ENCODE data around the gene TBC1D22A. TPM values are rescaled to one million over a fixed set of nuclear protein-coding genes. Genes with fewer than 3 reads are reported as not detected.
A peak's percentile ranks its signal among the peaks of the same experiment; 100 is the strongest.

TBC1D22A gene
- polyA plus RNA-seq, 2 donors = 15.1 to 17.4 TPM

- Histone ChIP-seq H3K27me3 (ENCODE audit: control insufficient read depth in 1 of 2, insufficient read depth in 2 of 2, low read length in 2 of 2) (no peaks in the 10 kb centered on the region), H3K36me3 (ENCODE audit: control insufficient read depth in 2 of 2, insufficient read depth in 2 of 2, low read length in 1 of 2) (no peaks in the 10 kb centered on the region), H3K4me3 (ENCODE audit: low read depth in 1 of 2, low read length in 2 of 2) (no peak overlapping the region), H3K4me1 (ENCODE audit: control insufficient read depth in 2 of 2, insufficient read depth in 2 of 2, low read length in 1 of 2) (peaks cover 0 to 16% of the 10 kb centered on the region in 2 donors), H3K27ac (ENCODE audit: low read depth in 2 of 2, low read length in 1 of 2) (no peak overlapping the region), H3K9me3 (ENCODE audit: control insufficient read depth in 2 of 2, insufficient read depth in 1 of 2, low read depth in 1 of 2, low read length in 1 of 2) (no peaks in the 10 kb centered on the region)
- 96 to 98% methylated on average over 3 of the region's 3 CpGs for WGBS, 2 donors
These were observed 79.1 kb downstream of the TBC1D22A start for GRCh38 chr22:46841522-46841921.

- no peak overlapping the region for H3K4me3 ChIP-seq (ENCODE audit: low read depth in 1 of 2, low read length in 2 of 2)
- H3K27me3 ChIP-seq (ENCODE audit: control insufficient read depth in 1 of 2, insufficient read depth in 2 of 2, low read length in 2 of 2) = no peaks in the 10 kb centered on the region
- no peaks in the 10 kb centered on the region for H3K36me3 ChIP-seq (ENCODE audit: control insufficient read depth in 2 of 2, insufficient read depth in 2 of 2, low read length in 1 of 2)
- WGBS, 2 donors = 55 to 66% methylated on average over 11 of the region's 11 CpGs
- H3K9me3 ChIP-seq (ENCODE audit: control insufficient read depth in 2 of 2, insufficient read depth in 1 of 2, low read depth in 1 of 2, low read length in 1 of 2) = no peaks in the 10 kb centered on the region
- peak overlapping the region in 1 of 2 donors; percentile 45 for H3K27ac ChIP-seq (ENCODE audit: low read depth in 2 of 2, low read length in 1 of 2)
- H3K4me1 ChIP-seq (ENCODE audit: control insufficient read depth in 2 of 2, insufficient read depth in 2 of 2, low read length in 1 of 2) = peaks cover 0 to 16% of the 10 kb centered on the region in 2 donors
These were observed 80.2 kb downstream of the TBC1D22A start for GRCh38 chr22:46842606-46843005.

GRCh38 chr22:46843821-46844255 lies 81.4 kb downstream of the TBC1D22A start:
- Histone ChIP-seq H3K27me3 (ENCODE audit: control insufficient read depth in 1 of 2, insufficient read depth in 2 of 2, low read length in 2 of 2) (no peaks in the 10 kb centered on the region), H3K4me3 (ENCODE audit: low read depth in 1 of 2, low read length in 2 of 2) (no peak overlapping the region), H3K36me3 (ENCODE audit: control insufficient read depth in 2 of 2, insufficient read depth in 2 of 2, low read length in 1 of 2) (no peaks in the 10 kb centered on the region), H3K4me1 (ENCODE audit: control insufficient read depth in 2 of 2, insufficient read depth in 2 of 2, low read length in 1 of 2) (peaks cover 0 to 16% of the 10 kb centered on the region in 2 donors), H3K27ac (ENCODE audit: low read depth in 2 of 2, low read length in 1 of 2) (no peak overlapping the region), H3K9me3 (ENCODE audit: control insufficient read depth in 2 of 2, insufficient read depth in 1 of 2, low read depth in 1 of 2, low read length in 1 of 2) (no peaks in the 10 kb centered on the region)
- WGBS, 2 donors = 74 to 75% methylated on average over 10 of the region's 10 CpGs

- no peaks in the 10 kb centered on the region for H3K36me3 ChIP-seq (ENCODE audit: control insufficient read depth in 2 of 2, insufficient read depth in 2 of 2, low read length in 1 of 2)
- H3K9me3 ChIP-seq (ENCODE audit: control insufficient read depth in 2 of 2, insufficient read depth in 1 of 2, low read depth in 1 of 2, low read length in 1 of 2) = no peaks in the 10 kb centered on the region
- no peak overlapping the region for H3K27ac ChIP-seq (ENCODE audit: low read depth in 2 of 2, low read length in 1 of 2)
- no peaks in the 10 kb centered on the region for H3K27me3 ChIP-seq (ENCODE audit: control insufficient read depth in 1 of 2, insufficient read depth in 2 of 2, low read length in 2 of 2)
- 82 to 88% methylated on average over 11 of the region's 11 CpGs for WGBS, 2 donors
- no peak overlapping the region for H3K4me3 ChIP-seq (ENCODE audit: low read depth in 1 of 2, low read length in 2 of 2)
- H3K4me1 ChIP-seq (ENCODE audit: control insufficient read depth in 2 of 2, insufficient read depth in 2 of 2, low read length in 1 of 2) = peaks cover 0 to 16% of the 10 kb centered on the region in 2 donors
These were observed 82.3 kb downstream of the TBC1D22A start for GRCh38 chr22:46844606-46845210.

- Histone ChIP-seq H3K27me3 (ENCODE audit: control insufficient read depth in 1 of 2, insufficient read depth in 2 of 2, low read length in 2 of 2) (no peaks in the 10 kb centered on the region), H3K27ac (ENCODE audit: low read depth in 2 of 2, low read length in 1 of 2) (no peak overlapping the region), H3K4me1 (ENCODE audit: control insufficient read depth in 2 of 2, insufficient read depth in 2 of 2, low read length in 1 of 2) (peaks cover 0 to 16% of the 10 kb centered on the region in 2 donors), H3K9me3 (ENCODE audit: control insufficient read depth in 2 of 2, insufficient read depth in 1 of 2, low read depth in 1 of 2, low read length in 1 of 2) (no peaks in the 10 kb centered on the region), H3K36me3 (ENCODE audit: control insufficient read depth in 2 of 2, insufficient read depth in 2 of 2, low read length in 1 of 2) (peaks cover 0 to 3% of the 10 kb centered on the region in 2 donors), H3K4me3 (ENCODE audit: low read depth in 1 of 2, low read length in 2 of 2) (peak overlapping the region in 1 of 2 donors; percentile 23)
- WGBS, 2 donors = 36 to 49% methylated on average over 17 of the region's 17 CpGs
These were observed 83.1 kb downstream of the TBC1D22A start for GRCh38 chr22:46845296-46846149.

- Histone ChIP-seq H3K27me3 (ENCODE audit: control insufficient read depth in 1 of 2, insufficient read depth in 2 of 2, low read length in 2 of 2) (no peaks in the 10 kb centered on the region), H3K4me1 (ENCODE audit: control insufficient read depth in 2 of 2, insufficient read depth in 2 of 2, low read length in 1 of 2) (peaks cover 0 to 16% of the 10 kb centered on the region in 2 donors), H3K36me3 (ENCODE audit: control insufficient read depth in 2 of 2, insufficient read depth in 2 of 2, low read length in 1 of 2) (peaks cover 0 to 3% of the 10 kb centered on the region in 2 donors), H3K4me3 (ENCODE audit: low read depth in 1 of 2, low read length in 2 of 2) (no peak overlapping the region), H3K27ac (ENCODE audit: low read depth in 2 of 2, low read length in 1 of 2) (no peak overlapping the region), H3K9me3 (ENCODE audit: control insufficient read depth in 2 of 2, insufficient read depth in 1 of 2, low read depth in 1 of 2, low read length in 1 of 2) (no peaks in the 10 kb centered on the region)
- 76 to 80% methylated on average over 17 of the region's 17 CpGs for WGBS, 2 donors
These were observed 83.8 kb downstream of the TBC1D22A start for GRCh38 chr22:46846150-46846831.

- WGBS, 2 donors = 91 to 92% methylated on average over 12 of the region's 12 CpGs
- H3K36me3 ChIP-seq (ENCODE audit: control insufficient read depth in 2 of 2, insufficient read depth in 2 of 2, low read length in 1 of 2) = peaks cover 0 to 3% of the 10 kb centered on the region in 2 donors
- no peaks in the 10 kb centered on the region for H3K27me3 ChIP-seq (ENCODE audit: control insufficient read depth in 1 of 2, insufficient read depth in 2 of 2, low read length in 2 of 2)
- H3K4me3 ChIP-seq (ENCODE audit: low read depth in 1 of 2, low read length in 2 of 2) = no peak overlapping the region
- H3K27ac ChIP-seq (ENCODE audit: low read depth in 2 of 2, low read length in 1 of 2) = no peak overlapping the region
- H3K4me1 ChIP-seq (ENCODE audit: control insufficient read depth in 2 of 2, insufficient read depth in 2 of 2, low read length in 1 of 2) = peaks cover 0 to 16% of the 10 kb centered on the region in 2 donors
- no peaks in the 10 kb centered on the region for H3K9me3 ChIP-seq (ENCODE audit: control insufficient read depth in 2 of 2, insufficient read depth in 1 of 2, low read depth in 1 of 2, low read length in 1 of 2)
These were observed 84.4 kb downstream of the TBC1D22A start for GRCh38 chr22:46846832-46847355.

GRCh38 chr22:46848197-46848596 lies 85.7 kb downstream of the TBC1D22A start:
- no peaks in the 10 kb centered on the region for H3K27me3 ChIP-seq (ENCODE audit: control insufficient read depth in 1 of 2, insufficient read depth in 2 of 2, low read length in 2 of 2)
- H3K27ac ChIP-seq (ENCODE audit: low read depth in 2 of 2, low read length in 1 of 2) = peak overlapping the region in 1 of 2 donors; percentile 20
- H3K9me3 ChIP-seq (ENCODE audit: control insufficient read depth in 2 of 2, insufficient read depth in 1 of 2, low read depth in 1 of 2, low read length in 1 of 2) = no peaks in the 10 kb centered on the region
- H3K4me1 ChIP-seq (ENCODE audit: control insufficient read depth in 2 of 2, insufficient read depth in 2 of 2, low read length in 1 of 2) = peaks cover 0 to 8% of the 10 kb centered on the region in 2 donors
- peaks cover 0 to 3% of the 10 kb centered on the region in 2 donors for H3K36me3 ChIP-seq (ENCODE audit: control insufficient read depth in 2 of 2, insufficient read depth in 2 of 2, low read length in 1 of 2)
- no peak overlapping the region for H3K4me3 ChIP-seq (ENCODE audit: low read depth in 1 of 2, low read length in 2 of 2)
- WGBS, 2 donors = 87 to 88% methylated on average over 11 of the region's 11 CpGs

- no peaks in the 10 kb centered on the region for H3K9me3 ChIP-seq (ENCODE audit: control insufficient read depth in 2 of 2, insufficient read depth in 1 of 2, low read depth in 1 of 2, low read length in 1 of 2)
- H3K4me3 ChIP-seq (ENCODE audit: low read depth in 1 of 2, low read length in 2 of 2) = no peak overlapping the region
- WGBS, 2 donors = 92 to 96% methylated on average over 6 of the region's 6 CpGs
- H3K27me3 ChIP-seq (ENCODE audit: control insufficient read depth in 1 of 2, insufficient read depth in 2 of 2, low read length in 2 of 2) = no peaks in the 10 kb centered on the region
- H3K27ac ChIP-seq (ENCODE audit: low read depth in 2 of 2, low read length in 1 of 2) = no peak overlapping the region
- peaks cover 0 to 3% of the 10 kb centered on the region in 2 donors for H3K36me3 ChIP-seq (ENCODE audit: control insufficient read depth in 2 of 2, insufficient read depth in 2 of 2, low read length in 1 of 2)
- H3K4me1 ChIP-seq (ENCODE audit: control insufficient read depth in 2 of 2, insufficient read depth in 2 of 2, low read length in 1 of 2) = peaks cover 0 to 4% of the 10 kb centered on the region in 2 donors
These were observed 86.7 kb downstream of the TBC1D22A start for GRCh38 chr22:46849101-46849500.
